Fibroblast of skin of scalp (primary cell): ENCODE data around the gene FOXF1.

Source experiments
- DNase-seq: peaks from one replicate; pipeline ENCODE4 v3.0.0-alpha.2; 2013

Gene FOXF1

DNA sequence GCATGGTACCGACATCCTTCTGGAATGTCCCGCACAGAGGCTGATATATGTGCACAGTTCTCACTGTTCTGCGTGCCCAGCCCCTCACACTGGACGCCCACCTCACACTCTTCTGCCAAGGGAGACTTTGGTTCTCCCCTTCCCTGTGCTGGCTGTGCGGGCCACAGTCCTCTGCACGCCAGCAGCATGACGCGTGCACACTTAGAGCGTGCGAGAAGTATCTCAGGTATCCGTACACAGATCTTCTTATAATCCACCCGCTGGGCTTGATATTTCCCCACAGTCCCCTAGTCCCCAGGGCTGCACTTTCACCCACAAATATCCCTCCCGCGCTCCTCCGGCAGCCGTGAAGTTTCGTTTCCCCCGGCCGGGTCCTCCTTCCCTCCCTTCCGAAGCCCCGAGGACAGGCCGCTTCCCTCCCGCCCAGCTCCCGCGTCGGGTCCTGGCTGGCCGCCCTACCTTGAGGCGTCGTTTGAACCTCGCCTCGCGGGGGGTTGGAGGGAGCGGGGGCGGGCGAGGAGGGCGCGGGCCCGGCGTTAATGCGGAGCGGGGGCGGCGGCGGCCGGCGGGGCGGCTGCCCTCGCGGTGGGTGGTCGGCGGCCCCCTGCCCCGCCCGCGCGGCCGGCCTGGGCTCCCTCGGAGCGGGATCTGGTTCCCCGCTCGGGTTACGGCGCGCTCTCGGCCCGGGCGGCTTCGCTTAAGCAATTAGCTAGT, 5.0 kb upstream of the FOXF1 start:
- no peak for DNase-seq

DNA sequence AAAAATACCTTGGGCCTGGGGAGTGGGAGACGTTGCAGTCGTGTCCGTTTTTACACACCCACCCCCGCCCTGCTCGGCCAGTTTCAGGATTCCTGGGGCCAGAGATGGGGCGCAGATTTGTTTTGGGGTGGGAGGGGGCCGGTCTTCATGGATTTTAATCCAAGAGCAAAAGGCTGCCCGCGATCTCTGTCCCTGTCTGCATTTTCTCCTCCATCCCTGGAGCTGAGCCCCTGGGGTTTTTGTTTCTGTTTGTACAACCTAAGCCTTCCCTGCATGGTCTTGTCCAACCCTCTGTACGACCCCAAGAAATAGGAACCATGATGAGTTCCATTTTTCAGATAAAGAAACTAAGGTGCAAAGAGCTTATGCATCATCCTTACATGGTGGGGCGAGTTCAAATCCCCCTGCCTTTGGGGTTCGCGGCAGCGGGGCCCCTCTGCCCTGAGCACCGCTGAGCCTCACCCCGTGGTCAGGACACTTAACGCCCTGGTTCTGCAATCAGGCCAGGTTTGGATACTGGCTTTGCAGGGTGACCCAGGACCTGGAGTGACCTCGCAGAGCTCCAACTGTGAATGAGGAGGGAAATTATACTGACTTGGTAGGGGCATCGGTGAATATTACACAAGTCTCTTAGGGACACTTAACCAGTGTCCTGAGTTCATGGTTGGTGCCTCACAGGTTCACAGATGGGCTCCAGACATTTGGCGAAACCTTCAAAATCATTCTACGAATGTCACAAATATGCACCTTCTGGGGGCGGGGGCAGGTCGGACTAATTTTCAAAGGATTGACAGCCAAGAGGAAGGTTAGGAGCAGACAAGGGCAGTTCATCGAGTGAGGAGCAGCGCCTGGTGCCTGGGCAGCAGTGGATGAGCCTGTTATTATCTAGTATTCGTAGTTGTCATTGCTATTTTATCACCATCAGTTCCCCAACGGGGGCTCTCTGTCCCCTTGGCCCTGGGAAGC, 4.1 kb upstream of the FOXF1 start:
- no peak for DNase-seq

GRCh38 chr16:86507173-86508027, 2.9 kb upstream of the FOXF1 start:
- DNase-seq, result no peak

DNA sequence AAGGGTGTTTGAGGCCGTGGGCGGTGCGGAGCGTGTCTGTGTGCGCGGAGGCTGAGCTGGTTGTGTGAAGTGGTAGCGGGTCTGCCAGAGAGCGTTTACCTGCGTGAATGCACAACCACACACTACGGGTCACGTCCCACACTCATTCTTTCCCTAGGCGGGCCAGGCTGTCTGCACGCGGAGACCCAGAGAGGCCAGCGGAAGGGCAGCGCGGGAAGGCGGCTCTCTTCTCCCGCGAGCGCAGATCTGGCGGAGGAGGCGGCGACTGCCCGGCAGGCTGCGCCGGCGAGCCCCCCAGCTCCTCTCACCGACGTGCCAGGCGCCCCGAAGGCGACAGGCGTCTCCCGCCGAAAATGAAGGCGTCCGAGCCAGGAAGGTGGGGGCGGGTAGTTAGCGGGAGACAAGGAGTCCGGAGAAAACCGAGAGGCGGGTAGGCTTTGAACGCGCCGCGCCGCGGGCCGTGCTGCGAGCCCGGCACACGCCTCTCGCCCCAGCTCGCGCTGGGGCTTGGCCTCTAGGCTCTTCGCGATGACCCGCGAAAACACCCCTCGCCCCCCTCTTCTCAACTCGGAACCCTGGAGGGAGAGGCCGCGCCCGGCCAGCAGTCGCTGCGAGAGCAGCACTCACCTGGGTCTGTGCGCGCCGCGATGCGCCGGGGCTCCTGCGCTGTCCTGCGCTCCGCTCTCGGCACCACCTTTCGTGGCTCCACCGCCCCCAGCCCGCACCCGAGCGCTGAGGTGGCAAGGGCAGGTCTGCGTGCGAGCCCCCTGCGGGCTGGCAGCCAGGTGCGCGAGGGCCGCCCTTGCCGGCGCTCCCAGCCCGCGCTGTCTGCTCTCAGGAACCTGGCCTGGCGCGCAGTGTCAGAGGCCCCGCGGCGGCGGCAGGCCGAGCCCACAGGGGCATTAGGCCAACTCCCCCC, 2.0 kb upstream of the FOXF1 start:
- no peak for DNase-seq

DNA sequence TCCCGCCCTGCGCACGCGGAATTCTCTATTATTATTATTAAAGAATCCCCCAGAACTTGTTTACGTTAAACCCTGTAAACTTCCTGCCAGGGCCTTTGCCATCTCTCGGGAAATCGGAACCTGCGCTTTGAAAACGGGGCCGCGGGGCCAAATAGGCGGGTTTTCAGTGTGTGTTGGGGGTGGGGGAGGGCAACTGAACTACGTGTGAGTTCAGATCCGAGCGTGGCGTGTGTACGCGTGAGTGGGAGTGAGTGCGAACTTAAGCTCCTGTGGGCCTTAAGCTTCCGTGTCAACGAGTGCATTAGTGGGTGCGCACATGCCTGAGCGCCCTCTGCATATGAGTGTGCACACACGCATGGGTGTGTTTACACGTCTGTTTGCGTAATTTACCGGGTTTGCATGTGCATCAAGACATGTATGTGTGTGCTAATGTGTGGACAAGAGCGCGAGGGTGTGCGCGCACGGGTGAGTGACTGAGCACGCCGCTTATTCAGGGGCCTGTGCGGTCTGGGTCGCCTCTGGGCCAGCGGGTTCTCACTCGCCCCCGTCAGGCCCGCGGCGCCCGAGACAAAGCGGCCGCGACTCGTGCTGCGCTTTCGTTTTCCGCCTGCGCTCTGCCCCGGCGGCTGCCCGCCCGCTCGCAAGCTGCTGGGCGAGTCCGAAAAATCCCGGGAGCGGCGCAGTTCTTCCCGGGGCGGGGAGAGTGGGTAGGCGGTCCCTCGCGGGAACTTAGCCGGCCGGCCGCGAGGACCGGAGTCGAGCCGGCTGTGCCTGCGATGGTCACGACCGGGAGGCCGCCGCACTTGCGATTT, 1.2 kb upstream of the FOXF1 start:
- DNase-seq, result peak; percentile 53

DNA sequence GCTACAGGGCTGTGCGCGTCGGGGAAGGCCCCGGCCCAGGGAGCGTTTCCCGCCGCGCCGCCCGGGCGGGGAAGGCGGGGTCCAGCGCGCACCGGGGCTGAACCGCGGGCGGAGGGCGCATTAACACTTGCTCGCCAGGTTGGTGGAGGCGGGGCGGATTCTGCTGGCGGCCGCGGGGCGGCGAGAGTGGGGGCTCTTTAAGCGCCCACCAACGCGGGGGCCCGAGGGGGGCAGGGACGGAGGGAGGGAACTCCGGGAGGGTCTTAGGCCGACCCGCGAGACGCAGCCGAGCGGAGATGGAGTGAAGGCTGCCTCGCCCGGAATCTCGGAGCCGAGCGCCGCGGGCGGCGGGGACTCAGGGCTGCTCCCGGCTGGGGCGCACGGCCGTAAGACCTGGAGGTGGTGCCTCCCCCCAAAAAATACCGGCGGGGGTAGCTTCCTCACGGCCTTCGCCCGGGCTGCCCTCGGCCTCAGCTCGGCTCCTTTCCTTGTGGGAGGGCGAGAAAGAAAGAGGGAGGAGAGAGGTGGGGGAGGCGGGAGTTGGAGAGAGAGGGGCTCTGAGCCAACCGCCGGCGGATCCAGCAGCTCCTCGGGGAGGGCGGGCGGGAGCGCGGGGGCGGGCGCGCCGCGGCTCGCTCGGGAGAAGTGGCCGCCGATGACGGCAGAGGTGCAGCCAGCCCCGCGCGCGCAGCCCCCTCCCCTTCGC, 415 bp upstream of the FOXF1 start:
- peak; percentile 19 for DNase-seq

- DNase-seq, result no peak
Observed at GRCh38 chr16:86511317-86512161, 1.2 kb downstream of the FOXF1 start.

DNA sequence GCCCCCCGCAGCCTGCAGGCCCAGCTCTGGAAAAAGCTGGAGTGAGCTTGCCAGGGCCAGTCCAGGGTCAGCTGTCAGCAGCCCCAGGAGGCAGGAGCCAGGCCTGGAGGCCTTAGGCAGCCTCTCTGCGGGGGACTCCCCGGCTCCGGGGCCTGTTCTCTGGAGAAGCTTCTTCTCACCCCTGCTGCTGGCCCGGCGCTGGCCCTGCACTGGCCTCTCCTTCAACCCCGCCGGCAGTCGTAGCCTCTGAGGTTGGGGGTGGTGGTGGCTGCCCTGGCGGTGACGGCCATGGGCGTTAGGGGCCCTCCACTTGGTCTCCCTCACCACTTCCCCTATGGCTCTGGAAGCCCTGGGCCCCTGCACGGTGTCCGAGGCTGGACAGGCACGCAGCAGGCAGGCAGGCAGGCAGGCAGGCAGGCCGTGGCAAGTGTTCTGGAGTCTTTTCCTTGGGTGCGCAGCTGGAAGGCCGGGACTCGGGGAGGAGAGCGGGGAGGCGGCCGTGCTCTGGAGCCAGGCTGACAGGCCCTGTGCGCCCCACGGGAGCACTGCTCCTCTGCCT, 2.1 kb downstream of the FOXF1 start:
- DNase-seq, result no peak

GRCh38 chr16:86512860-86513470, 2.6 kb downstream of the FOXF1 start:
- DNase-seq, result no peak

- DNase-seq, result no peak
Observed at GRCh38 chr16:86513471-86514277, 3.3 kb downstream of the FOXF1 start.

GRCh38 chr16:86514481-86515376, 4.4 kb downstream of the FOXF1 start:
- DNase-seq, result no peak

- DNase-seq, result no peak
Observed at GRCh38 chr16:86515413-86515776, 5.1 kb downstream of the FOXF1 start.

GRCh38 chr16:86515777-86516622, 5.7 kb downstream of the FOXF1 start:
- no peak for DNase-seq

GRCh38 chr16:86516623-86517003, 6.3 kb downstream of the FOXF1 start:
- no peak for DNase-seq

- no peak for DNase-seq
Observed at GRCh38 chr16:86517033-86517432, 6.7 kb downstream of the FOXF1 start.
